ENCODE measurements around the gene RET. TPM values are rescaled to one million over a fixed set of nuclear protein-coding genes. Genes with fewer than 3 reads are reported as not detected.

RET gene
- total RNA-seq, 2 donors from 2014 or later: 1.2 to 3.5 TPM

- Histone ChIP-seq H3K27ac (ENCODE audit: low read depth, low read length) (no peak overlapping the region), H3K9ac (ENCODE audit: extremely low read depth, low read length, poor library complexity, severe bottlenecking) (no peak overlapping the region), H3K9me3 (ENCODE audit: control insufficient read depth, low read length) (no peaks in the 10 kb centered on the region), H3K27me3 (ENCODE audit: control insufficient read depth, insufficient read depth, low read length, poor library complexity, severe bottlenecking) (no peaks in the 10 kb centered on the region), H3K4me3 (ENCODE audit: low read length) (no peak overlapping the region), H3K36me3 (ENCODE audit: control insufficient read depth, insufficient read depth, low read length) (no peaks in the 10 kb centered on the region), H3K4me1 (ENCODE audit: control insufficient read depth, insufficient read depth, low read length) (no peaks in the 10 kb centered on the region)
- H3K4me3 Mint-ChIP-seq: no peak overlapping the region
- no peaks in the 10 kb centered on the region for H3K36me3 Mint-ChIP-seq (ENCODE audit: low read depth)
- TF ChIP-seq, protein P1, sequence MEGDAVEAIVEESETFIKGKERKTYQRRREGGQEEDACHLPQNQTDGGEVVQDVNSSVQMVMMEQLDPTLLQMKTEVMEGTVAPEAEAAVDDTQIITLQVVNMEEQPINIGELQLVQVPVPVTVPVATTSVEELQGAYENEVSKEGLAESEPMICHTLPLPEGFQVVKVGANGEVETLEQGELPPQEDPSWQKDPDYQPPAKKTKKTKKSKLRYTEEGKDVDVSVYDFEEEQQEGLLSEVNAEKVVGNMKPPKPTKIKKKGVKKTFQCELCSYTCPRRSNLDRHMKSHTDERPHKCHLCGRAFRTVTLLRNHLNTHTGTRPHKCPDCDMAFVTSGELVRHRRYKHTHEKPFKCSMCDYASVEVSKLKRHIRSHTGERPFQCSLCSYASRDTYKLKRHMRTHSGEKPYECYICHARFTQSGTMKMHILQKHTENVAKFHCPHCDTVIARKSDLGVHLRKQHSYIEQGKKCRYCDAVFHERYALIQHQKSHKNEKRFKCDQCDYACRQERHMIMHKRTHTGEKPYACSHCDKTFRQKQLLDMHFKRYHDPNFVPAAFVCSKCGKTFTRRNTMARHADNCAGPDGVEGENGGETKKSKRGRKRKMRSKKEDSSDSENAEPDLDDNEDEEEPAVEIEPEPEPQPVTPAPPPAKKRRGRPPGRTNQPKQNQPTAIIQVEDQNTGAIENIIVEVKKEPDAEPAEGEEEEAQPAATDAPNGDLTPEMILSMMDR (conservative IDR thresholded peaks at IDR 0.05): no peak
- H3K9me3 Mint-ChIP-seq: no peaks in the 10 kb centered on the region
- no peak overlapping the region for H3K27ac Mint-ChIP-seq
- peaks cover 2% of the 10 kb centered on the region for H3K27me3 Mint-ChIP-seq (ENCODE audit: insufficient read depth)
- no peak for DNase-seq
- H3K4me1 Mint-ChIP-seq: peaks cover 5% of the 10 kb centered on the region
- 89 to 98% methylated on average over 5 to 7 of the region's 7 CpGs for WGBS, 2 experiments (ENCODE audit: insufficient coverage in 1 of 2, insufficient read length in 1 of 2)
Observed at GRCh38 chr10:43059828-43060227, 17.0 kb upstream of the RET start.

- H3K9ac ChIP-seq (ENCODE audit: extremely low read depth, low read length, poor library complexity, severe bottlenecking): no peak overlapping the region
- H3K36me3 ChIP-seq (ENCODE audit: control insufficient read depth, insufficient read depth, low read length): no peaks in the 10 kb centered on the region
- H3K4me1 ChIP-seq (ENCODE audit: control insufficient read depth, insufficient read depth, low read length): no peaks in the 10 kb centered on the region
- Mint-ChIP-seq H3K36me3 (ENCODE audit: low read depth) (no peaks in the 10 kb centered on the region), H3K4me1 (peaks cover 5% of the 10 kb centered on the region), H3K27ac (no peak overlapping the region), H3K9me3 (no peaks in the 10 kb centered on the region), H3K4me3 (no peak overlapping the region), H3K27me3 (ENCODE audit: insufficient read depth) (peaks cover 2% of the 10 kb centered on the region)
- H3K4me3 ChIP-seq (ENCODE audit: low read length): no peak overlapping the region
- TF ChIP-seq, protein P1 (conservative IDR thresholded peaks at IDR 0.05): no peak
- H3K27ac ChIP-seq (ENCODE audit: low read depth, low read length): no peak overlapping the region
- no peak for DNase-seq
- no peaks in the 10 kb centered on the region for H3K9me3 ChIP-seq (ENCODE audit: control insufficient read depth, low read length)
- no peaks in the 10 kb centered on the region for H3K27me3 ChIP-seq (ENCODE audit: control insufficient read depth, insufficient read depth, low read length, poor library complexity, severe bottlenecking)
- 81 to 96% methylated on average over 4 to 6 of the region's 6 CpGs for WGBS, 2 experiments (ENCODE audit: insufficient coverage in 1 of 2, insufficient read length in 1 of 2)
Observed at GRCh38 chr10:43060291-43060690, 16.6 kb upstream of the RET start.

DNA sequence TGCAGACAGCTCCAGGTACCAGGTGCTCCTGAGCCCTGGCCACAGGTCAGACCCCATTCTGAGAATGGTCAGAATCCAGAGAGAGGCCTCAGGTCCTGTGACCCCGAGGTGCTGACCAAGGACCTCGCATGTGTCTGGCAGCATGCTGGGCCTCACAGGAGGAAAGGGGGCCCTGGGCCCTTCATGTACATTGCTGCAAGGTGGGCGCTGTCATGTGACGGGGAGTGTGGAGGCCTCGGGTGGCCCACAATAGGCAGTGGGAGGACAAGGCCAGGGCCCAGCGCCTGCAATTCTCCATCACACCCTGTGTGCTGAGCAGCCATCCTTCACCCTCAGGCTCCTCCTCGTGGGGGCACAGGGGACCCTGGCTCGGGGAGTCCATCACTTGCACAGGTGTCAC lies 15.5 kb upstream of the RET start:
- Mint-ChIP-seq H3K9me3 (no peaks in the 10 kb centered on the region), H3K4me1 (peaks cover 5% of the 10 kb centered on the region), H3K4me3 (no peak overlapping the region), H3K36me3 (ENCODE audit: low read depth) (no peaks in the 10 kb centered on the region), H3K27me3 (ENCODE audit: insufficient read depth) (peaks cover 2% of the 10 kb centered on the region), H3K27ac (no peak overlapping the region)
- no peaks in the 10 kb centered on the region for H3K9me3 ChIP-seq (ENCODE audit: control insufficient read depth, low read length)
- H3K27me3 ChIP-seq (ENCODE audit: control insufficient read depth, insufficient read depth, low read length, poor library complexity, severe bottlenecking): no peaks in the 10 kb centered on the region
- WGBS, 2 experiments (ENCODE audit: insufficient coverage in 1 of 2, insufficient read length in 1 of 2): 90 to 92% methylated on average over 2 to 8 of the region's 8 CpGs
- no peaks in the 10 kb centered on the region for H3K4me1 ChIP-seq (ENCODE audit: control insufficient read depth, insufficient read depth, low read length)
- H3K36me3 ChIP-seq (ENCODE audit: control insufficient read depth, insufficient read depth, low read length): no peaks in the 10 kb centered on the region
- TF ChIP-seq, protein P1 (conservative IDR thresholded peaks at IDR 0.05): no peak
- H3K27ac ChIP-seq (ENCODE audit: low read depth, low read length): no peak overlapping the region
- DNase-seq: no peak
- no peak overlapping the region for H3K4me3 ChIP-seq (ENCODE audit: low read length)
- H3K9ac ChIP-seq (ENCODE audit: extremely low read depth, low read length, poor library complexity, severe bottlenecking): no peak overlapping the region
